ENCODE measurements around the gene RHOC.
A peak's percentile ranks its signal among the peaks of the same experiment; 100 is the strongest.

RHOC gene

DNA sequence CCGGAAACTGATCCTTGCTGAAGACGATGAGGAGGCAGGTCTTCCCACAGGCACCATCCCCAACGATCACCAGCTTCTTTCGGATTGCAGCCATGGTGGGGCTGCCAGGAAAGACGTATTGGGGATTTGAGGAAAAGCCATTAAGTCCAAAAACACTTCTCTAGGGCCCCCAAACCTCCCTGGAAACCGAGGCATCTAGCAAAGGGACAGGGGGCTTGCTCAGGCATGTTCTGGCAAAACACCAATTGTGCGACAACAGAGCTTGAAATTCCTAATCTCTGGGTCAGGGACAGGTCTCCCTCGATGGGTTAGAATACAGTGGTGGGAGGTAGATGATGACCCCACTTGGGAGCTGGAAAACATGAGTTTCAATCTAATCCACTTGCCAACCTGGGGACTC is 3.2 kb downstream of the RHOC start:
- no peak for DNase-seq (ENCODE audit: insufficient read length, low spot score)

DNA sequence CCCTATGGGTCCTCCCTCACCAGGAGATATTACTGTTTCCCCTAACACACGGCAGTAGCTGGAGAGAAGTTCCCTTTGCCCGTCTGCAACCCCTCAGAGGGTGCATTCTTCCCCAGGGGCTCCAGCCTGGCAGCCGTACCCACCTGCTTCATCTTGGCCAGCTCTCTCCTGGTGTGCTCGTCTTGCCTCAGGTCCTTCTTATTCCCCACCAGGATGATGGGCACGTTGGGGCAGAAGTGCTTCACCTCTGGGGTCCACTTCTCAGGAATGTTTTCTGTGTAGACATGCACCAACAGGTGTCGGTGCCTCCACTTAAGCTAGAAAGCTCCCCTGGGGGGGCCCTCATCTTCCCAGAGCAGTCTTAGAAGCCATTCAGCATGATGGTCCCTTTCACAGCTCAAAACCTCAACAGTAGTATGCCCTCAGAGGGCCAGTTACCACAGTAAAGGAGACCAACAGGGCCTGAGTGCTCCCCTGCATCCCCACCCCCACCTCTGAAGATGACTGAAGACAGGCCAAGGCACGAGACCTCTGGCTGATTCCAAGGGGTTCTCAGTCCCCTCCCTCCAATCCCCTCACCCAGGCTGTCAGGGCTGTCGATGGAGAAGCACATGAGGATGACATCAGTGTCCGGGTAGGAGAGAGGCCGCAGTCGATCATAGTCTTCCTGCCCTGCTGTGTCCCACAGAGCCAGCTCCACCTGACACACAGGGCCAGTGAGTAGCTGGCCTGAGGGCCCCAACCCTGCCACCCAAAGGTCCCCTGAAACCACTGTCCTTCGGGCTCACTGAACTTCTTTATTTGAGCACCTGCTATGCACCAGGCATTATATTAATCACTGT is 4.3 kb downstream of the RHOC start:
- FAIRE-seq (no peak), DNase-seq (ENCODE audit: insufficient read length, low spot score) (no peak)

More for the DNA sequence above, 3.2 kb downstream of the RHOC start:
- no peak for FAIRE-seq

DNA sequence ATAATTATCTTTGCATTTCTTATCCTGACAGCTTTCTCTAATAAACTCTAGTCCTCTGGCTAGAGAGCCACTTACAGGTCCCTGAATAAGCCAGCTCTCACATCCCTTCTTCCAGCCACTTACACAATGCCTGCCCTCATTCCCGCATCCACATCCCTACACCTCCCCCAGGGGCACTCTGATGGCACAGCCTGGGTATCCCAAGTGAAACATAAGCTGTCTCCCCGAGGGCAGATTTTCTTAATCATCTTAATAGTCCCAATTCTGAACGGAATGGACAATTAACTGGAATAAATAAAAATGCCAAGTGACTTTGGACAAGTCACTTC is 4.9 kb downstream of the RHOC start:
- DNase-seq (ENCODE audit: insufficient read length, low spot score) (no peak), FAIRE-seq (no peak)

DNA sequence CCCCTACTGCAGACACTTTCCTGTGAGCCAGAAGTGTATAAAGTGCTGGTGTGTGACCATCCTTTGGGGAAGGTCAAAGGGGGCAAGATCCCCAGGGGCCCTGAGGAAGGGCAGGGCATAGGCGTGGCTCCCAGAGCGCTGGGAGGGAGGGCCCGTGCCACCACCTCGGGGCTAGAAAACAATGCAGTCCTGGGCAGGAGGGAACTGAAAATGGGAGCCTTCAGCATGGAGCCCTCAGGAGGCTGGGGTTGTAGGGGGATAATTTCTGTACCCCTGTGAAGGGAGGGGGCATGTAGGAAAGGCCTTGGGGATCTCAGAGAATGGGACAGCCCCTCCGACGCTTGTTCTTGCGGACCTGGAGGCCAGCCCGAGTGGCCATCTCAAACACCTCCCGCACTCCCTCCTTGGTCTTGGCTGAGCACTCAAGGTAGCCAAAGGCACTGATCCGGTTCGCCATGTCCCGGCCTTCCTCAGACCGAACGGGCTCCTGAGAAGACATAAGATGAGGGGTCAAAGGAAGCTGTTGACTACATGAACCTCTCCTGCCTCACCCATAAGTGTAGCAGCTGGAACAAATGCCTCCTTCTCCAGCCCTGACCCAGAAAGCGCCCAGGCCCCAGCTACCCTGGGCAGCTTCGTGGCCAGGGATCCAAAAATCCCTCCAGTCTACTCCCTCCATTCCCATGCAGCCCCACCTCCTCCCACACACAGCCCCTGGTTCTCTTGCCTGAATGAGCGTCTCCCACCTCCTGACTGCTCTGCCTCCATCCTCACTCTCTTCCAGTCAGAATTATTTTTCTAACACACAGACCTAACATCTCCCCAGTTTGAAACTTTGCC is 5.5 kb downstream of the RHOC start:
- DNase-seq (ENCODE audit: insufficient read length, low spot score) (no peak), FAIRE-seq (no peak)

DNA sequence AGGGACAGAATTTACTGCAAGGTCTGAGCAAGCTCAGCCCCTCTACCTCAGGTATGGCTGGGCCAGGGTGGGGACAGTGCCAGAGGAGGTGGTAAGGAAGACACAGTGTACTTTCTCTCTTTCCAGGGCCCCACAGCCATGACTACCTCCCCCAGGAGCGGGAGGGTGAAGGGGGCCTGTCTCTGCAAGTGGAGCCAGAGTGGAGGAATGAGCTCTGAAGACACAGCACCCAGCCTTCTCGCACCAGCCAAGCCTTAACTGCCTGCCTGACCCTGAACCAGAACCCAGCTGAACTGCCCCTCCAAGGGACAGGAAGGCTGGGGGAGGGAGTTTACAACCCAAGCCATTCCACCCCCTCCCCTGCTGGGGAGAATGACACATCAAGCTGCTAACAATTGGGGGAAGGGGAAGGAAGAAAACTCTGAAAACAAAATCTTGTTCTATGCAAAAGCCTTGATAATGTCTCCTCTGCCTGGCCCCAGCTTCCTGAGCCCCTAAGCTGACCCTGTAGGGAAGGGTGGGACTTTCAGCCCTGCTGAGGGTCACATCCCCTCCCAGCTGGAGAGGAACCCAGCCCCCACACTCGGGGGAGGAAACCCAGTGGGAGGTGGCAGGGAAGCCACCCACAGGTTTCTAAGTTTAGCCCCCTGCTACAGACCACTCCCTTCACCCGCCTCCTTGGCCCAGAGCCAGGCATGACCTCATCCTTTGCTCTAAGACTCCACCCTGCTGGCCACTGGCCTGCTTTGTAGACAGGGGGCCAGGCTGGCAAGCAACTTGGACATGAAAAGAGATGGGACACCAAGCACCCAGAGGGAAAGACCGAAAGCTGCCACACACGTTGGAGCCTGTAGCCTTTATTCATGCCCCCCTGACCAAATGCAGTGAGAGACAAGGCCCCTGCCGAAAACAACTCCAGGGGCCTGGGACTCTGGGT is 6.4 kb downstream of the RHOC start:
- DNase-seq (ENCODE audit: insufficient read length, low spot score) (peak; percentile 68), FAIRE-seq (no peak)

DNA sequence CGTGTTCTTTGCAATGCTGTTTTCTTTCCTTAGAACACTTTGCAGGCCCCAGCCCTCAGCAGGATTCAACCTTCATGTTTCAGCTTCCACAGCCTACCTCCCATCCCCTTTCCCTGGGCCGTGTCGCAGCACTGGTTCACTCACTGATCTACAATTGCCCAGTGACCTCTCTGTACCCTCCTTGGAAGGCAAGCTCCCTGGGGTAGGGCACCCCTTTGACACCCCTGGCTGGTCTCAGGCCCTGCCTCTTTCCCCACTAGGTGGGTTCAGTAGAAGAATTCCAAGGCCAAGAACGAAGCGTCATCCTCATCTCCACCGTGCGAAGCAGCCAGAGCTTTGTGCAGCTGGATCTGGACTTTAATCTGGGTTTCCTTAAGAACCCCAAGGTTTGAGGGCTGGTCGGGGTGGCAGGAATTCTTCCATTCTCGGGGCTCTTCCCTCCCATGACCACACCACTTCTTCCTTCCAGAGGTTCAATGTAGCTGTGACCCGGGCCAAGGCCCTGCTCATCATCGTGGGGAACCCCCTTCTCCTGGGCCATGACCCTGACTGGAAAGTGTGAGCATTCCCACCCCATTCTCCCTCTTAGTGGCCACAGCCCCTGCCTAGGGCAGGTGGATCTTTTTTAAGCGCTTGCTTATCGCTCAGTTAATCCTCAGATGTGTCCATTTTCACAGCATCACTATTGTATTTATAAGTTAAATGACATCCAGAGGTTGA is 7.3 kb downstream of the RHOC start:
- no peak for DNase-seq (ENCODE audit: insufficient read length, low spot score)
- FAIRE-seq: no peak

DNA sequence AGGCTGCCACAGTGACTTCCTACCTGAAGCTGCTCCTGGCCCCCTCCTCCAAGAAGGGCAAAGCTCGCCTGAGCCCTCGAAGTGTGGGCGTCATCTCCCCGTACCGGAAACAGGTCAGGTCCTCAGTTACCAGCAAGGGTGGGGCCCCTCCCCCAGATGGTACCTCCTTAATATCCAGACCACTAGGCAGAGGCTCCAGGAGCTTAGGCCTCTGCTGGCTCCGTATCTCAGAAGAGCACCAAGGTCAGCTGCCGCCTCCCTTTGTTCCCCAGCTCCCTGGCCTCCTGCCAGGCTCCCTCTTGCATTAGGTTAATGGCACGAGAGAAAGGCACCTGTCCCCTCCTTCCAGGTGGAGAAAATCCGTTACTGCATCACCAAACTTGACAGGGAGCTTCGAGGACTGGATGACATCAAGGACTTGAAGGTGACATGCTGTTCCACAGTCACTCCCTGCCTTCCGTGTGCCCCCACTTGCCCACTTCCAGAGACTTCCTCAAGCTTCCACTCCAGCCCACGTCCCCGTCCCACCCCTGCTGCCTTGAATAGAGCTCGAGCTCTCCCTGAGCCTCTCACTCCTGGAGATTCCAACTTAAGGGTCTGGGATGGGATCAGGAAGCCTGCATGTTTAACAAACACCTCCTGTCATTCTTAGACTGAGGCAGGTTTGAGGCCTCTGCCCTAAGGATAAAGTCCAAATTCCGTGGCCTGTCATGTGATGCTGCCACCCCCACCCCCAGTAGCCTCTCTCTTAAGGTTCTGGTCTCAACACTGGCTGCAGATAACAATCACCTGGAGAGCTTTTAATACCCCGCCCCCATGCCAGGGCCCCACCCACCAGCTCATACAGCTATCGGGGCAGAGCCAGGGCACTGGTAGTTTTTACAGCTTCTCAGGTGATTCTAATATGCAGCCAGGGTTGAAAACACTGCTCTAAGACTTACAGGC is 8.3 kb downstream of the RHOC start:
- FAIRE-seq (no peak), DNase-seq (ENCODE audit: insufficient read length, low spot score) (no peak)

DNA sequence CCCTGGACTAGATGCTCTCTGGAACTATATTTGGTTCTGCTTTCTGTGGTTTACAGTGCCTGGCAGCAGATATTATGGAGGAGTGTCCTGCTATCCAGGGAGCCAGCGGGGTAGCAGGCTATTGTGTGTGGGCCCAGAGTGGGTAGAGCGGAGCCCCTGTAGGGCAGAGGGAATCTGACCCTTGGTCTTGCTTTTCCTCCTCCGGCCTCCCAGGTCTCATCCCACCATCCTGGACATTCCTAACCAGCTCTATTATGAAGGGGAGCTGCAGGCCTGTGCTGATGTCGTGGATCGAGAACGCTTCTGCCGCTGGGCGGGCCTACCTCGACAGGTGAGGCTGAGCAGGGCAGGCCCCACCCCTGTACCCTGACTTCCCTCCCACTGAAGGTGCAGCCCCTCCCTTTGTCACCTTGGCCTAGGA is 9.1 kb downstream of the RHOC start:
- DNase-seq (ENCODE audit: insufficient read length, low spot score) (no peak), FAIRE-seq (no peak)

DNA sequence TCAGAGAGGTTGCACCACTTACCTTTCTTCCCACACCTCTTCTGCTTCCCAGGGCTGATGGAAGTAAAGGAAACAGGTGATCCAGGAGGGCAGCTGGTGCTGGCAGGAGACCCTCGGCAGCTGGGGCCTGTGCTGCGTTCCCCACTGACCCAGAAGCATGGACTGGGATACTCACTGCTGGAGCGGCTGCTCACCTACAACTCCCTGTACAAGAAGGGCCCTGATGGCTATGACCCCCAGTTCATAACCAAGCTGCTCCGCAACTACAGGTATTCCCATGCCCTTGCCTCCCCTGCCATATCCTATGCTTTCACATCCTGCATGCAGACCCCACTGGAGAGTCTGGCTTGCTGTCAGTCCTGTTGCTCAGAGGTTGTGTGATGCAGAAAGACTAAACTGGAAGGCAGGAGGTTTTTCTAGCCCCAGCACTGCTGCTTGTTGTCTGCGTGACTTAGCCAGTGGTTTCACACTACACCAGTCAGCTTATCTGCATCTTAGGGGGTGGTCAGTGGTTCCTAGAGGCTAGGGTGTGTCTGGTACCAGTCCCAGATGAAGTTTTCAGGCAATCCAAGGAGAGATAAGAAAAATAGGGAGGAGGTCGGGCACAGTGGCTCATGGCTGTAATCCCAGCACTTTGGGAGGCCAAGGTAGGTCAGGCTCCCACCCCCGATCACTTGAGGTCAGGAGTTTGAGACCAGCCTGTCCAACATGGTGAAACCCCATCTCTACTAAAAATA is 10.2 kb downstream of the RHOC start:
- FAIRE-seq (no peak), DNase-seq (ENCODE audit: insufficient read length, low spot score) (no peak)

DNA sequence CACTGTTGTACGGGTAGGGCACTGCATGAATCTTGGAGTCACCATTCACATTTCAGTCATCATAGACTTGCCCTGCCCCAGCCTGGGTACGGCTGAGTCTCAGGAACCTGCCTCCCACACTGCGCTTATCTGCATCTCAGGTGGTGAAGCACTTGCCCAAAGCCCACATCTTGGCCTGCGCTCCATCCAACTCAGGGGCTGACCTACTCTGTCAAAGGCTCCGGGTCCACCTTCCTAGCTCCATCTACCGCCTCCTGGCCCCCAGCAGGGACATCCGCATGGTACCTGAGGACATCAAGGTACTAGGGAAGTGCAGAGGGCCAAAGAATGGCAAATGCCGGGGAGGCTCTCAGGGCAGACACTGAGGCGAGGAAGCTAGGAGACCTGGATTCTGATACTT is 11.7 kb downstream of the RHOC start:
- DNase-seq (ENCODE audit: insufficient read length, low spot score): no peak
- no peak for FAIRE-seq

DNA sequence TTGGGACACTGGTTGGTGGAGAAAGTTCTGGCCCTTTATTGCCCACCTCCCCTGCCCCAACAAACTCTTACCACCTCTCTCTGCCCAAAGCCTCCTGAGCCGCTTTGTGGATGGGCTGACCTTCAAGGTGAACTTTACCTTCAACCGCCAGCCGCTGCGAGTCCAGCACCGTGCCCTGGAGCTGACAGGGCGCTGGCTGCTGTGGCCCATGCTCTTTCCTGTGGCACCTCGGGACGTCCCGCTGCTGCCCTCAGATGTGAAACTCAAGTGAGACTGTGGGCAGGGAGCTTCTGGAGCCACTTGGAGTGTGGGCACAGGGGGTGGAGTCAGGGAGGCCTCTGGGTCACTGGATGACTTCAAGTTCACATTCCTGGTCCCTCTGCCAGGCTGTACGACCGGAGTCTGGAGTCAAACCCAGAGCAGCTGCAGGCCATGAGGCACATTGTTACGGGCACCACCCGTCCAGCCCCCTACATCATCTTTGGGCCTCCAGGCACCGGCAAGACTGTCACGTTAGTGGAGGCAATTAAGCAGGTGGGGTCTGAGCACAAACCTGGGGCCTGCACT is 12.5 kb downstream of the RHOC start:
- DNase-seq (ENCODE audit: insufficient read length, low spot score) (no peak), FAIRE-seq (no peak)

DNA sequence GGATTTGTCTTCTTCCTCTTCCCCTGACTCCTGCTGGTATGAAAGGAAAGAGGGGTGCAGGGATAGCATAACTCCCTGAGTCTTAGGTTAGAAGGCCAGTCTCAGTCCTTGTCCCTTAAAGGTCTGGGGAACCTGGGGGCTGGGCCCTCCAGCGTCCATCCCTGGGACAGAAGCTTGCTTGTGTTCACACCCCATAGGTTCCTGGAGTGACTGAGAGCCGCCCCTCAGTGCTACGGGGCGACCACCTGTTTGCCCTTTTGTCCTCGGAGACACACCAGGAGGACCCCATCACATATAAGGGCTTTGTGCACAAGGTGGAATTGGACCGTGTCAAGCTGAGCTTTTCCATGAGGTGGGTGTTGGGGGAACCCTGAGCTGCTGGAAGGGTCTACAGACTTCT is 13.1 kb downstream of the RHOC start:
- FAIRE-seq (no peak), DNase-seq (ENCODE audit: insufficient read length, low spot score) (no peak)

DNA sequence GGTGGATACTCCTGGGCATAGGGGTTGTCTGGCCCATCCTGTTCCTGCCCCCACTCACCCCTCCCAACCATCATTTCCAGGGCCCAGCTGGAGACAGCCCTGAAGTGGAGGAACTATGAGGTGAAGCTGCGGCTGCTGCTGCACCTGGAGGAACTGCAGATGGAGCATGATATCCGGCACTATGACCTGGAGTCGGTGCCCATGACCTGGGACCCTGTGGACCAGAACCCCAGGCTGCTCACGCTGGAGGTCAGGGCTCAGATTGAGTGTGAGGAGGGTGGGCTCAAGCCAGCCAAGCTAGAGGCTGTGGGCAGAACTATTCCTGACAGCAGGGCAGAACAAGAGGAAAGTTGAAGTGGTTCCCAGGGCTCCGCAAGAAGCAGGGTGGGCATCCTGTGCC is 14.2 kb downstream of the RHOC start:
- FAIRE-seq (no peak), DNase-seq (ENCODE audit: insufficient read length, low spot score) (no peak)

DNA sequence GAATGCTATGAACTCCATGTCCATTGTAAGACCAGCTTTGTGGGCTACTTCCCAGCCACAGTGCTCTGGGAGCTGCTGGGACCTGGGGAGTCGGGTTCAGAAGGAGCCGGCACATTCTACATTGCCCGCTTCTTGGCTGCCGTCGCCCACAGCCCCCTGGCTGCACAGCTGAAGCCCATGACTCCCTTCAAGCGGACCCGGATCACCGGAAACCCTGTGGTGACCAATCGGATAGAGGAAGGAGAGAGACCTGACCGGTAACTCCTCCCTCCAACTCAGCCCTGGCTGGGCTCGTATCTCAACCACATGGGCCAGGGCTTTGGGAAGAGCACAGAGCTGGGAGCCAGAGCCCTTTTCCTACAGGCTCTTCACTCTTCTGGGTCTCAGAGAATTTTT is 17.1 kb downstream of the RHOC start:
- no peak for FAIRE-seq
- no peak for DNase-seq (ENCODE audit: insufficient read length, low spot score)

DNA sequence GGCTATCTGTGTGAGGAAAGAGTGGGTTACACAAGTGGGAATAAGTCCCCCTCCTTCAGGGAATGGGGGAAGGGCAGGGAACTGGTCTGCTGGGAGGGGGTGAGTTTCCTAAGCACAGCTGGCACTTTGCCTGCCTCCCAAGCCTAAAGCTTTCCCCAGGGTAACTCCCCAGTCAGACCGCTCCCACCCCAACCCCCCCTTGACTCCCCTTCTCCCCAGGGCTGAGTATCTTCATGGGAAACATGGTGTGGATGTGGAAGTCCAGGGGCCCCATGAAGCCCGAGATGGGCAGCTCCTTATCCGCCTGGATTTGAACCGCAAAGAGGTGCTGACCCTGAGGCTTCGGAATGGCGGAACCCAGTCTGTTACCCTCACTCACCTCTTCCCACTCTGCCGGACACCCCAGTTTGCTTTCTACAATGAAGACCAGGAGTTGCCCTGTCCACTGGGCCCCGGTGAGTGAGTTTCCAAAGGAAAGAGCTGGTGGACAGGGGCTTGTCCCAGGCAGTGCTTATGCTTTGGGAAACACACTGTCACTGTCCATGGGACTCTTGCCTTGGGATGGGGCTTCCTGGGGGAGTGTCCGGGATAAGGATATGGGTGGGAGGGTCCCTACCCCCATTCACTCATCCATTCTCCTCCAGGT is 17.6 kb downstream of the RHOC start:
- DNase-seq (ENCODE audit: insufficient read length, low spot score) (no peak), FAIRE-seq (no peak)

DNA sequence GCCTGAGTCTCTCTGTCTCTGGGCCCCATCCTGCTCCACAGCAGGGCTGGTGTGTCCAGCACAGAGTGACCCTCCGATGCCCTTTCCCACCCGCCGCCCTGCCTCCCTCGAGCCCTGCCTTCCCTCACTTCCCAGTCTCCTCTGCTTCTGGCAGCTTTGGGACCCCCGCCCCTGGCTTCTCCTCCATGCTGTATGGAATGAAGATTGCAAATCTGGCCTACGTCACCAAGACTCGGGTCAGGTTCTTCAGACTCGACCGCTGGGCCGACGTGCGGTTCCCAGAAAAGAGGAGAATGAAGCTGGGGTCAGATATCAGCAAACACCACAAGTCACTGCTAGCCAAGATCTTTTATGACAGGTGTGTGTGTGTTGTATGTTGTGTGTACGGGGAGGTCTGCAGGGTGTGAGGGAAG is 18.1 kb downstream of the RHOC start:
- FAIRE-seq: no peak
- DNase-seq (ENCODE audit: insufficient read length, low spot score): no peak

DNA sequence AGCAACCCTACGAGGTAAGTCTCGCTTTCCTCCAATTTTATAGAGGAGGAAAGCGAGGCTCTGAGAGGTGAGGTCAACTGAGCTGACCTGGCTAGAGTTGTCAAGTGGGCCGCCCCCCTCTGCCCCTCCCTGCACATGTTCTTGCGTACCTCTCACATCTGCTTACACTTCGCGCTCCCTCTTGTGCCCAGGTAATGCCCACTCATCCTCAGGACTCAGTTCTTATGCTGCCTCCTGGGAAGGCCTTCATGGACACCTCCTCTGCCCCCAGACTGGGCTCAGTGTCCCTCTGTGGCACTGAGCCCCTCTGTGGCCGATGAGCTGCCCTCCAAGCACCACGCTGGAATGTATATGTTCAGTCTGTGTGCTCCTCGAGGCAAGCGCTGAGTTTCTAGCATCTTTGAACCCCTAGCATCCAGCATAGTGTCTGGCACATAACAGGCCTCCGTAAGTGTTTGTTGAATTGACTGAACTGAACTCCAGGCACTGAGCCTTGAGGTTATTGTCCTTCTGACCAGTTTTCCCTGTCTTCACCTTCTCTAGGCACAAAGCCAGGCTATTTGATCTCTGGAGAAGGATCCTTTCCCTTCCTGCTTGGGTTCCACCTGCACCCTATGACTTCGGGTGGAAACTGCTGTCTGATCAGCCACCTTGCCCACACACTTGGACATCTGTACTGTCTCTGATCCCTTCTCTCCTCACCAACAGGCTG is 19.0 kb downstream of the RHOC start:
- no peak for DNase-seq (ENCODE audit: insufficient read length, low spot score)
- FAIRE-seq: no peak
